Bronchial epithelial cell (primary cell): ENCODE measurements around the gene EMP1. TPM values are rescaled to one million over a fixed set of nuclear protein-coding genes. Genes with fewer than 3 reads are reported as not detected.
A peak's percentile ranks its signal among the peaks of the same experiment; 100 is the strongest.

Source experiments
- DNase-seq: peaks from one replicate; pipeline ENCODE4 v3.0.0-alpha.2; 2010; ENCODE audit warnings: low read depth
- FAIRE-seq: peaks from 2 replicates; lab custom pipeline; 2011; peaks lifted over from hg19 to GRCh38; lab: Jason Lieb, UNC
- H3K27me3 ChIP-seq: 2 replicates; pipeline ENCODE4 v1.5.1; 2011; ENCODE audit warnings: low read length; ENCODE audit not compliant: control insufficient read depth, insufficient read depth
- H3K36me3 ChIP-seq: 2 replicates; pipeline ENCODE4 v1.5.1; 2011; ENCODE audit warnings: low read length; ENCODE audit not compliant: control insufficient read depth, insufficient read depth
- H3K4me3 ChIP-seq: 2 replicates; pipeline ENCODE4 v1.5.1; 2011; ENCODE audit warnings: mild to moderate bottlenecking, low read depth, low read length, control low read depth
- total RNA-seq: library from RNA; depleted of rRNA; stranded (reverse); fragments of >200 nt; gene quantifications from 2 replicates; pipeline ENCODE4 v1.2.1, GENCODE V29; 2014
- TF ChIP-seq, protein P1 (sequence below): IDR thresholded peaks from 2 replicates; pipeline ENCODE4 v1.5.1; 2011; ENCODE audit warnings: mild to moderate bottlenecking, moderate library complexity, low read length, control low read depth, inconsistent platforms; ENCODE audit not compliant: insufficient read depth, severe bottlenecking

The EMP1 gene
- total RNA-seq, 1 donor from 2014 or later, result 21.3 TPM

DNA sequence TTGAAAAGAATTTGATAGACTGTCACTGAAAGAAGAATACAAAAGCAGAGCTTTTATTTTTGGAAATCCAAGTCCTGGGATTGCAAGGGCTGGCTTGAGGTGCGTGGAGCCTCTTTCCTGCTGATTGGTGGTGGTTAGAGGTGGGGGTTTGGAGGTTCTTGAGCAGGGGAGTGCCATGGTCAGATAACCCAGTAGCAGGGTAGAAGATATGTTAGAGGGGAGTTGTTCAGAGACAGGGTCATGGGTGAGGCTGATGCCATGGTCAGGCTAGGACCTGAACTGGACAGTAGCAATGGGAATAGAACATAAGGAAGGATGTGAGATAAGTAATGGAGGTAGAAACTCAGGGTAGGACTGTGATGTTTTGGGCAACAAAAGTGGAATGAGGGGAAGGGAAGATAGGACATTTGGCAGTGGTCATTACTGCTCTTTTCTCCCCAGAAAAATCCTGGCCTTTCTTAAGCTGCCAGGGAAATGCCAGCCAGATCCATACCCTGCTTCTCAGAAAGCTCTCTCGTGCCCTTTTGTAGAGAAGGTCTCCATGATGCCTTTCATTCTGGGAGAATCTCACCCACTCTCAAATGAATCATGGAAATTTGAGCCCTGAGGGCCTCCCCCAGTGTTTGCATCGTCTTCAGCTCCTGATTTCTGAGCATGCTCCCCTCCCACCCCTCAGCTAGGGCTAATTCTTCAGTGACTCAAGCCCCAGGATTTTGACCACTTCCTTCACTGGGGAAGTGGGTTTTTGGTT is 9.5 kb downstream of the EMP1 start:
- Histone ChIP-seq H3K4me3 (no peak overlapping the region), H3K36me3 (no peaks in the 10 kb centered on the region), H3K27me3 (no peaks in the 10 kb centered on the region)
- FAIRE-seq (peak; percentile 52), DNase-seq (peak; percentile 95)
- TF ChIP-seq, protein P1, sequence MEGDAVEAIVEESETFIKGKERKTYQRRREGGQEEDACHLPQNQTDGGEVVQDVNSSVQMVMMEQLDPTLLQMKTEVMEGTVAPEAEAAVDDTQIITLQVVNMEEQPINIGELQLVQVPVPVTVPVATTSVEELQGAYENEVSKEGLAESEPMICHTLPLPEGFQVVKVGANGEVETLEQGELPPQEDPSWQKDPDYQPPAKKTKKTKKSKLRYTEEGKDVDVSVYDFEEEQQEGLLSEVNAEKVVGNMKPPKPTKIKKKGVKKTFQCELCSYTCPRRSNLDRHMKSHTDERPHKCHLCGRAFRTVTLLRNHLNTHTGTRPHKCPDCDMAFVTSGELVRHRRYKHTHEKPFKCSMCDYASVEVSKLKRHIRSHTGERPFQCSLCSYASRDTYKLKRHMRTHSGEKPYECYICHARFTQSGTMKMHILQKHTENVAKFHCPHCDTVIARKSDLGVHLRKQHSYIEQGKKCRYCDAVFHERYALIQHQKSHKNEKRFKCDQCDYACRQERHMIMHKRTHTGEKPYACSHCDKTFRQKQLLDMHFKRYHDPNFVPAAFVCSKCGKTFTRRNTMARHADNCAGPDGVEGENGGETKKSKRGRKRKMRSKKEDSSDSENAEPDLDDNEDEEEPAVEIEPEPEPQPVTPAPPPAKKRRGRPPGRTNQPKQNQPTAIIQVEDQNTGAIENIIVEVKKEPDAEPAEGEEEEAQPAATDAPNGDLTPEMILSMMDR, result no peak

DNA sequence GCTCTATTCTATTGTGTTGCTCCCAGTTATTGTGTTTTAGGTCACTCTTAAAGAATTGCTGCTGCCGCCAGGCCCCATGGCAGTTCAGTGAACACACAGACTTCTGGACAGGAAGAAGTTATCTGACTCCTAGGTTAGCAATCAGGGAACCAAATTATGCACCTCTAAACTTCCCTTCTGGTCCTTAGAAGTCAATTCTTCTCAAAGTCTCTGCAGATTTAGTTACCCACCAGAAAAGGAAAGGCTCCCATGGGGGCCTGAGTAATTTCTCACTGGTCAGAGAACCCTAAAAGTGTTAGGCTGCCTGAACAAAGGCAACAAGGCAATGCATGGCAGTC is 10.0 kb downstream of the EMP1 start:
- no peaks in the 10 kb centered on the region for H3K36me3 ChIP-seq

DNA sequence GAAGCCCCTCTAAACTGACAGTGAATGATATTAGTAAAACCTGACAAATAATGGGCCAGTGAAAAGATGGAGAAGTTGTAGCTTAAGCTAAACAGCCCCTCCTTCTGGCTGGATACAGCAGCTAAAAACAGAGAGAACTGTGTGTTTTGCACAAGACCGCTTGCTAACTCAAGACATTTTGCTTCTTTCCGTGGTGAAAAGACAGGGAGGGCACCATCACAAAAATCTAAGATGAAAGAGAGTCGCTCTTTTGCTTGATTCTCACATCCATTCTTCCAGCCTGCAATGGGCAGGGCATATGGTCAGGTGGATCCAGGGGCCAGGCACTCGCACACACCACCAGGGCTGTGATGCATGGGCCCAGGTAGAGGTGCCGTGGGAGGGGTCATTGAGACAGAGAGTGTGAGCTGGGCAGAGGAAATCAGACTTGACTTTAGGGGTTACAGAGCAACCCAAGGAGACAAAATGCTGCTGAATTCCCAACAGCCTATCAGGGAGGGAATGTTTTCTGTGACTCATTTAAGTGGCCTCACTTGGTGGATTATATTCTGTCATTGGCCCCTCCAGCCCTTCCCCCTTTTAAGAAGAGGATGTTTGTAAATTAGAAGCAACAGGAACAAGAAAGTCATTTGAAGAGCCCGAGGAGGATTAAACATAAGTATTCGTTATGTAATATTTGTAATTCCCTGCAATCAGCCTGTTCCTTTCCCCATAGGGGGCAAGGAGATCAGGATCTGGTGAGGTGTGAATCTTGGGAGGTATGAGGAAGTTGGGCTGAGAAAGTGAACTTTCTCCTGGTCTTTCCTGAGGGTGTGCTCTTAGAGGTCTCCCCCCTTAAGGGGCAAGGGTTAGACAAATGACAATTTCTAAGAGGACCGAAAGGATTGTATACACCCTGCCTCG is 12.3 kb downstream of the EMP1 start:
- no peak overlapping the region for H3K4me3 ChIP-seq
- DNase-seq (peak; percentile 46), FAIRE-seq (no peak)
- TF ChIP-seq, protein P1, result peak; percentile 65
- H3K36me3 ChIP-seq, result peaks cover 5% of the 10 kb centered on the region
- no peaks in the 10 kb centered on the region for H3K27me3 ChIP-seq

More for the DNA sequence above, 10.0 kb downstream of the EMP1 start:
- H3K4me3 ChIP-seq, result no peak overlapping the region
- H3K27me3 ChIP-seq, result no peaks in the 10 kb centered on the region
- FAIRE-seq, result no peak
- TF ChIP-seq, protein P1, result no peak
- DNase-seq, result no peak

DNA sequence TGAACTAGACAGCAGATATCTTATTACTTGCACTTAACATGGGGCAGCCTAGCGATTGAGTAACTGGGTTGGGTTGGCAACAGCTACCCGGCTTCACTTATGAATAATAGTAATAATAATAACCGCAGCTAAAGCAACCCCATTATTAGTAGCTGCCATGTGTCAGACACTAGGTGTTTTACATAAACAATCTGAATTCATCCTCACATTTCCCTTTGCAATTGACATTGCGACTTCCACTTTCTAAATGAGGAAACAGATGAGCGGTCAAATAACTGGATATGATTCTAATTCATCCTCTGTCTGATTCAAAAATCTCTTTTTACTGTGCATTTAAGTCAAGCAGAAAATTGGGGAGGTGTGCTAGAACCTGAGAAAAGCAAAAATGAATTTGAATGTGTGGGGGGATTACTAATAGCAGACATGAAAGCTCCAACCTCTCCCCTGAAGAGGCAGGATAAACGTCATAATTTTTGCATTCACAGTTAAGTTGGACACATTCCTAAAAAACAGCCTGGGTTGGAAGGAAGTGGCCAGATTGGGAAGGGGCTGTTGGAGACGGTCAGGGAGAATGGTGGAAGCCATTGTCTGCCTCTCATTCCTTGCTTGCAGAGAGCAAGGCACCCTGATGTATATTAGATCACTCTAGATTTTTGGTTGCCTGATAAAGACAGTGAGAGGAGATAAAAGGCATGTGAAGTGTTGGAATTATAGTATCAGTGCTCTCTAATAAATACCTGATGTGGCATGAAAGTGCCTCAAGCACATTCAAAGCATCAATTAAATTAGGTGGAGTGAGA is 13.1 kb downstream of the EMP1 start:
- H3K36me3 ChIP-seq, result peaks cover 10% of the 10 kb centered on the region
- TF ChIP-seq, protein P1, result no peak
- no peaks in the 10 kb centered on the region for H3K27me3 ChIP-seq
- no peak for FAIRE-seq
- DNase-seq, result peak; percentile 50
- no peak overlapping the region for H3K4me3 ChIP-seq

DNA sequence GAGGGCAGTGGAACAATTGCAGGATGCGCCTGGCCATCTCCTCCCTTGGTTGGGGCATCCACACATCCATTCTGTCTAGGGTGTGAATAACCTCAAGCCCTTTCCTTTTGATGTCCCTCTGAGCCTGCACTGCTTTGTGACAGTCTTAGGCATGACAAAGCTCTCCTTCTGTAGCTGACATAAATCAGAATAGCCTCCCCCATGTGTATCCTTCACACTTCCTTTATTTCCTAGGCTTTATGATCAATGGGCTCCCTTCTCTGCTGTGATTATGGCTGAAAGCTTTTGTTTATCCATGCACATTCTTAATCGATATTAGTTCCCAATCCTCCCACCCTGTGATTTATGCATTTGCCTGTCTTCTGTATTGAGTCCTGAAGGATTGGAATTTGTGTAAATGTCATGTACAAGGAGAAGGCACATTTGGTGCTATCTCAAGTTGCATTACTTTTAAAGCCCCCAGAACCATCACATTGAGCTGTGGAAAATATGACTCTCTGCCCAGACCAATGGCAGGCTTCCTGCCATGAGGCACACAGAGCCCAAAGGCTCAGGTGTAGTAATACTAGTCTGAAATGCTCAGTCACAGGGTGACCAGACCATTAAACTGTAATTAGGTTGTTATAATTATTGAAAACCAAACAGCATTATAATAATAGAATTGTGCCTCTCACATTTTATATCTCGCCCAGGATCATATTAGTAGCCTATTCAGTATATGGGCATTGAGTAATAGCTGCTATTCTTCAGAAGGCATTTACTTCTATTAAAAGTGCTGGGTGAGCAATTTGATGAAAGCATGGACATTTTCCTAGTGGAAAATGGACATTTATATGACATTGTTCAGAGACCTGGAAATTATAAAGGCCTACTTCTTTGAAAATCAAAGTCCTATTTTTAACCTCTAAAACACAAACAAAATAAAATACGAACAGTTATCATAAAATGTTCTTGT is 14.0 kb downstream of the EMP1 start:
- Histone ChIP-seq H3K4me3 (no peak overlapping the region), H3K36me3 (peaks cover 16% of the 10 kb centered on the region), H3K27me3 (no peaks in the 10 kb centered on the region)
- TF ChIP-seq, protein P1, result no peak
- FAIRE-seq, result no peak
- no peak for DNase-seq
